SK-N-SH treated with all-trans-retinoic acid at 6 μM for 48 hours (cell line): ENCODE data around the gene SART1.

ENCODE experiments used
- ATAC-seq: fragments of 200-7000 bp; cut with Tn5 transposase; 3 replicates; pipeline ENCODE4 v1.9.1; 2020; ENCODE audit warnings: mild to moderate bottlenecking, moderate library complexity
- ARNTL ChIP-seq: fragments of 450-650 bp; formaldehyde crosslinking; IDR thresholded peaks from 2 replicates; pipeline ENCODE4 v1.5.0; 2020; ENCODE audit warnings: low read depth, mild to moderate bottlenecking, moderate library complexity, borderline replicate concordance
- BACH2 ChIP-seq: fragments of 250-450 bp; sonication (Bioruptor Pico); IDR thresholded peaks from 2 replicates; pipeline ENCODE4 v1.9.0; 2021; ENCODE audit warnings: mild to moderate bottlenecking, borderline replicate concordance
- CREB5 ChIP-seq: fragments of 250-450 bp; sonication (Bioruptor Pico); IDR thresholded peaks from 2 replicates; pipeline ENCODE4 v1.5.1; 2020; ENCODE audit warnings: low read depth, mild to moderate bottlenecking, moderate library complexity
- CSDC2 ChIP-seq: fragments of 250-450 bp; sonication (Bioruptor Pico); IDR thresholded peaks from 2 replicates; pipeline ENCODE4 v1.5.0; 2020; ENCODE audit warnings: mild to moderate bottlenecking, moderate library complexity
- CSRNP3 ChIP-seq: fragments of 250-450 bp; sonication (Bioruptor Pico); IDR thresholded peaks from 2 replicates; pipeline ENCODE4 v1.5.1; 2021; ENCODE audit warnings: mild to moderate bottlenecking, moderate library complexity
- ESRRG ChIP-seq: fragments of 250-450 bp; sonication (Bioruptor Pico); IDR thresholded peaks from 2 replicates; pipeline ENCODE4 v1.6.1; 2021; ENCODE audit warnings: mild to moderate bottlenecking
- GLIS3 ChIP-seq: fragments of 250-450 bp; sonication (Bioruptor Pico); IDR thresholded peaks from 2 replicates; pipeline ENCODE4 v1.5.0; 2020; ENCODE audit warnings: mild to moderate bottlenecking, moderate library complexity
- ISL1 ChIP-seq: fragments of 250-450 bp; sonication (Bioruptor Pico); IDR thresholded peaks from 2 replicates; pipeline ENCODE4 v2.1.2; 2022; ENCODE audit warnings: mild to moderate bottlenecking, moderate library complexity
- OSR1 ChIP-seq: fragments of 250-450 bp; sonication (Bioruptor Pico); IDR thresholded peaks from 2 replicates; pipeline ENCODE4 v1.8.0; 2022; ENCODE audit warnings: moderate library complexity, mild to moderate bottlenecking, inconsistent platforms
- PATZ1 ChIP-seq: fragments of 250-450 bp; sonication (Bioruptor Pico); IDR thresholded peaks from 2 replicates; pipeline ENCODE4 v1.8.0; 2020; ENCODE audit warnings: mild to moderate bottlenecking, moderate library complexity, borderline replicate concordance
- POU6F1 ChIP-seq: fragments of 250-450 bp; sonication (Bioruptor Pico); IDR thresholded peaks from 2 replicates; pipeline ENCODE4 v1.8.0; 2021; ENCODE audit warnings: low read depth, mild to moderate bottlenecking, moderate library complexity, borderline replicate concordance
- PPARA ChIP-seq: fragments of 250-450 bp; sonication (Bioruptor Pico); IDR thresholded peaks from 2 replicates; pipeline ENCODE4 v1.5.0; 2020; ENCODE audit warnings: mild to moderate bottlenecking, borderline replicate concordance
- RARB ChIP-seq: fragments of 250-450 bp; sonication (Bioruptor Pico); IDR thresholded peaks from 2 replicates; pipeline ENCODE4 v1.8.0; 2021; ENCODE audit warnings: mild to moderate bottlenecking, moderate library complexity
- SNAI2 ChIP-seq: fragments of 250-450 bp; sonication (Bioruptor Pico); IDR thresholded peaks from 2 replicates; pipeline ENCODE4 v1.5.0; 2020; ENCODE audit warnings: mild to moderate bottlenecking, moderate library complexity
- TCF4 ChIP-seq: fragments of 250-450 bp; sonication (Bioruptor Pico); IDR thresholded peaks from 2 replicates; pipeline ENCODE4 v1.8.0; 2021; ENCODE audit warnings: mild to moderate bottlenecking, moderate library complexity, borderline replicate concordance
- TOX ChIP-seq: fragments of 250-450 bp; sonication (Bioruptor Pico); IDR thresholded peaks from 2 replicates; pipeline ENCODE4 v1.8.0; 2021; ENCODE audit warnings: mild to moderate bottlenecking, moderate library complexity, borderline replicate concordance
- ZC3H10 ChIP-seq: fragments of 250-450 bp; sonication (Bioruptor Pico); IDR thresholded peaks from 2 replicates; pipeline ENCODE4 v1.5.1; 2021; ENCODE audit warnings: mild to moderate bottlenecking, moderate library complexity
- ZFP3 ChIP-seq: fragments of 250-450 bp; sonication (Bioruptor Pico); IDR thresholded peaks from 2 replicates; pipeline ENCODE4 v1.5.0; 2020; ENCODE audit warnings: mild to moderate bottlenecking, moderate library complexity
- ZFP30 ChIP-seq: fragments of 450-650 bp; formaldehyde crosslinking; IDR thresholded peaks from 2 replicates; pipeline ENCODE4 v1.5.0; 2022; ENCODE audit warnings: mild to moderate bottlenecking, moderate library complexity
- ZNF565 ChIP-seq: fragments of 450-650 bp; formaldehyde crosslinking; conservative IDR thresholded peaks from 2 replicates; pipeline ENCODE4 v1.5.0; 2020; ENCODE audit warnings: low read depth, mild to moderate bottlenecking, moderate library complexity
- ZNF70 ChIP-seq: fragments of 450-650 bp; formaldehyde crosslinking; IDR thresholded peaks from 2 replicates; pipeline ENCODE4 v1.5.0; 2020; ENCODE audit warnings: mild to moderate bottlenecking, moderate library complexity
- ZNF8 ChIP-seq: fragments of 450-650 bp; formaldehyde crosslinking; IDR thresholded peaks from 2 replicates; pipeline ENCODE4 v1.5.0; 2020; ENCODE audit warnings: mild to moderate bottlenecking, moderate library complexity

Gene SART1

GRCh38 chr11:65917077-65917433 lies 44.5 kb upstream of the SART1 start (continued):
- no peak for TF ChIP-seq ZNF565 (CRISPR knock-in tag)
- TF ChIP-seq SNAI2 (CRISPR knock-in tag): no peak
- no peak for TF ChIP-seq ARNTL
- no peak for TF ChIP-seq CSDC2 (CRISPR knock-in tag)
- TF ChIP-seq ESRRG: no peak

- ATAC-seq: no peak
- TF ChIP-seq ARNTL (no peak), ISL1 (CRISPR knock-in tag) (no peak)
Measured at GRCh38 chr11:65917434-65918210, 43.9 kb upstream of the SART1 start.

GRCh38 chr11:65918211-65919140 lies 43.1 kb upstream of the SART1 start, which contains the start of gene C11orf68:
Gene C11orf68 (minus strand): TSS chr11:65919062. CDS start chr11:65919031, 31 bp downstream.
- peak; percentile 2; the same call in 2 of the 3 replicates for ATAC-seq
- TF ChIP-seq CSDC2 (CRISPR knock-in tag) (no peak), ZNF8 (CRISPR knock-in tag) (no peak), TCF4 (CRISPR knock-in tag) (no peak), ZFP30 (CRISPR knock-in tag) (no peak), GLIS3 (CRISPR knock-in tag) (no peak), OSR1 (CRISPR knock-in tag) (no peak), ZNF70 (no peak), ZFP3 (no peak), ARNTL (no peak)
- TF ChIP-seq, all 23 proteins: peak for 0

- TF ChIP-seq PPARA: no peak
- no peak for TF ChIP-seq ZFP3
- no peak for TF ChIP-seq RARB (CRISPR knock-in tag)
- no peak for TF ChIP-seq TOX (CRISPR knock-in tag)
- no peak for TF ChIP-seq ZNF565 (CRISPR knock-in tag)
- TF ChIP-seq ZC3H10: no peak
- TF ChIP-seq ARNTL: no peak
- no peak for TF ChIP-seq ESRRG
- no peak for TF ChIP-seq TCF4 (CRISPR knock-in tag)
- TF ChIP-seq CSRNP3 (CRISPR knock-in tag): no peak
- ATAC-seq: peak; percentile 79
Measured at GRCh38 chr11:65919141-65919572, 42.4 kb upstream of the SART1 start, which contains the start of gene DRAP1. Gene DRAP1 (plus strand): TSS chr11:65919426. CDS start chr11:65919502, 76 bp downstream.

- peak; percentile 11 for ATAC-seq
- TF ChIP-seq ARNTL (no peak), RARB (CRISPR knock-in tag) (no peak), ZNF565 (CRISPR knock-in tag) (no peak), TOX (CRISPR knock-in tag) (no peak), ESRRG (no peak), GLIS3 (CRISPR knock-in tag) (no peak), ZC3H10 (no peak), ZNF70 (no peak), SNAI2 (CRISPR knock-in tag) (no peak), PATZ1 (CRISPR knock-in tag) (no peak), POU6F1 (no peak), ISL1 (CRISPR knock-in tag) (no peak), CREB5 (CRISPR knock-in tag) (no peak), OSR1 (CRISPR knock-in tag) (no peak), PPARA (no peak), TCF4 (CRISPR knock-in tag) (no peak), CSRNP3 (CRISPR knock-in tag) (no peak), CSDC2 (CRISPR knock-in tag) (no peak), BACH2 (no peak), ZFP3 (no peak)
- TF ChIP-seq, all 23 proteins: peak for 0
Measured at GRCh38 chr11:65919573-65920371, 41.8 kb upstream of the SART1 start.
